Measurements from ENCODE around the gene ITGA3. TPM values are rescaled to one million over a fixed set of nuclear protein-coding genes. Genes with fewer than 3 reads are reported as not detected.

The ITGA3 gene
- total RNA-seq, 1 experiment from 2014 or later, result 539 TPM

DNA sequence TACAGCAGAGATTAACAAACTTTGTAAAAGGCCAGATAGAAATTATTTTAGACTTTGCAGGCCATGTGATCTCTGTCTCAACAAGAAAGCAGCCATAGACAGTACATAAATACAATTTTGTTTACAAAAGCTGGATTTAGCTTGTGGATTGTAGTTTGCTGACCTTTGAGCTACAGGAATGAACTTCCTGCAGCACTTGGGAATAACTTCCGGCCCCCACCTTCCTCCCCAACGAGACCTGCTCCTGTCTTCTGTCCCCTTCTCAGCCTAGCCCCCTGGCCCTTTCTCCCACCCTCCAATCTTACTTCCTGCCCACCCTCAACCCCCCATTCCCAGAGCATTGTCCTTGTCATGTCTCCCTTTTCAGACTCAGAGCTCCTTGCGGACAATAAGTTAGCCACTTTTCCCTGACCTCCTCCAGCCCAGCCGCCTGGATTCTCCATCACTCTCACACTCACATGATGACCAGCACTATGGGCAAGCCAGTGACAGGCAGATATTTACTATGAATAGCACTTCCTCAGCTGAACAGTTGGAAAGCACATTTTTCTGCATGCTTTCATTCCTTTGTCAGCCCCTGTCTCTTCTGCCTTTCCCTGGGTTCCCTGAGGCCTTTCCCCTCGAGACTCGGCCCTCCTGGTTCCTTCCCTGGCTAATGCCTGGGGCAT is 33.3 kb upstream of the ITGA3 start:
- no peak for DNase-seq
- no peak overlapping the region for H3K4me3 Mint-ChIP-seq (ENCODE audit: low read depth, unreplicated experiment)
- intact Hi-C loops (cut with micrococcal nuclease; ENCODE audit: unreplicated experiment), result no loop called here
- CTCF ChIA-PET, result interaction anchor here (0.6 kb wide), 2 partner anchors 34 to 207 kb away, joined by 3 to 4 read pairs; no protein-coding TSS in a partner anchor
- BruUV-seq (replicated peaks), result no TSS peak
- H3K36me3 Mint-ChIP-seq (ENCODE audit: insufficient read depth, unreplicated experiment), result peaks cover 17% of the 10 kb centered on the region
- H3K9me3 Mint-ChIP-seq (ENCODE audit: low read depth, unreplicated experiment), result no peaks in the 10 kb centered on the region
- no peak for TF ChIP-seq CTCF (IDR thresholded peaks at IDR 0.05; ENCODE audit: unreplicated experiment)
- no peak overlapping the region for H3K27ac Mint-ChIP-seq (ENCODE audit: unreplicated experiment)
- H3K27me3 Mint-ChIP-seq (ENCODE audit: unreplicated experiment), result no peaks in the 10 kb centered on the region
- H3K4me1 Mint-ChIP-seq (ENCODE audit: low read depth, unreplicated experiment), result peaks cover 23% of the 10 kb centered on the region

DNA sequence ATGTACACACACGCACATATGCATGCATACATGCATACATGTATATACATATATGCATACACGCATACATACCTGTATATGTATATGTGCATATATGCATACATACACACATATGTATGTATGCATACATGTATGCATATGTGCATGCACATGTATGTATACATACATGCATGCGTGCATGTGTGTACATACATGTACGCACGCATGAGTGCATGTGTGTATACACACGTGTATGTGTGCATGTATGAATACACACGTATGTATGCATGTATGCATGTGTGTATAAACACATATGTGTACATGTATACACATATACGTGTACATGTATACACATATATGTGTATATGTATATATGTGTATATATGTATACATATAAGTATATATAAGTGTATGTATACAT is 32.4 kb upstream of the ITGA3 start:
- DNase-seq, result no peak
- no peak for TF ChIP-seq CTCF (IDR thresholded peaks at IDR 0.05; ENCODE audit: unreplicated experiment)
- peaks cover 26% of the 10 kb centered on the region for H3K36me3 Mint-ChIP-seq (ENCODE audit: insufficient read depth, unreplicated experiment)
- peaks cover 32% of the 10 kb centered on the region for H3K4me1 Mint-ChIP-seq (ENCODE audit: low read depth, unreplicated experiment)
- intact Hi-C loops (cut with micrococcal nuclease; ENCODE audit: unreplicated experiment), result no loop called here
- CTCF ChIA-PET, result no interaction called here
- no TSS peak for BruUV-seq (replicated peaks)
- no peaks in the 10 kb centered on the region for H3K9me3 Mint-ChIP-seq (ENCODE audit: low read depth, unreplicated experiment)
- H3K4me3 Mint-ChIP-seq (ENCODE audit: low read depth, unreplicated experiment), result no peak overlapping the region
- no peaks in the 10 kb centered on the region for H3K27me3 Mint-ChIP-seq (ENCODE audit: unreplicated experiment)
- H3K27ac Mint-ChIP-seq (ENCODE audit: unreplicated experiment), result no peak overlapping the region

GRCh38 chr17:50024808-50025207 is 31.1 kb upstream of the ITGA3 start:
- no peaks in the 10 kb centered on the region for H3K9me3 Mint-ChIP-seq (ENCODE audit: low read depth, unreplicated experiment)
- no peak overlapping the region for H3K4me3 Mint-ChIP-seq (ENCODE audit: low read depth, unreplicated experiment)
- intact Hi-C loops (cut with micrococcal nuclease; ENCODE audit: unreplicated experiment), result no loop called here
- no peak for TF ChIP-seq CTCF (IDR thresholded peaks at IDR 0.05; ENCODE audit: unreplicated experiment)
- H3K27ac Mint-ChIP-seq (ENCODE audit: unreplicated experiment), result no peak overlapping the region
- no TSS peak for BruUV-seq (replicated peaks)
- peaks cover 34% of the 10 kb centered on the region for H3K36me3 Mint-ChIP-seq (ENCODE audit: insufficient read depth, unreplicated experiment)
- no peak for DNase-seq
- peaks cover 42% of the 10 kb centered on the region for H3K4me1 Mint-ChIP-seq (ENCODE audit: low read depth, unreplicated experiment)
- no peaks in the 10 kb centered on the region for H3K27me3 Mint-ChIP-seq (ENCODE audit: unreplicated experiment)
- CTCF ChIA-PET, result interaction anchor here (3.7 to 5.7 kb wide), 3 partner anchors 31 to 68 kb away, joined by 31 to 142 read pairs (median 34); partner anchors contain the start of gene ITGA3

- DNase-seq, result no peak
- Mint-ChIP-seq H3K9me3 (ENCODE audit: low read depth, unreplicated experiment) (no peaks in the 10 kb centered on the region), H3K27me3 (ENCODE audit: unreplicated experiment) (no peaks in the 10 kb centered on the region), H3K36me3 (ENCODE audit: insufficient read depth, unreplicated experiment) (peaks cover 34% of the 10 kb centered on the region), H3K4me3 (ENCODE audit: low read depth, unreplicated experiment) (peak overlapping the region; percentile 68), H3K27ac (ENCODE audit: unreplicated experiment) (peak overlapping the region; percentile 85), H3K4me1 (ENCODE audit: low read depth, unreplicated experiment) (peaks cover 42% of the 10 kb centered on the region)
- intact Hi-C loops (cut with micrococcal nuclease; ENCODE audit: unreplicated experiment), result no loop called here
- BruUV-seq (replicated peaks), result no TSS peak
- TF ChIP-seq CTCF (IDR thresholded peaks at IDR 0.05; ENCODE audit: unreplicated experiment), result no peak
- CTCF ChIA-PET, result interaction anchor here (0.6 to 5.7 kb wide), 15 partner anchors 9 to 135 kb away, joined by 3 to 142 read pairs (median 5); partner anchors contain the start of genes DLX3 and ITGA3
These were observed 29.7 kb upstream of the ITGA3 start for GRCh38 chr17:50026046-50026675.
